Neural progenitor cell (in vitro differentiated cells): ENCODE data around the gene PREX1. TPM values are rescaled to one million over a fixed set of nuclear protein-coding genes. Genes with fewer than 3 reads are reported as not detected.

Source experiments
- DNase-seq: peaks from one replicate; pipeline ENCODE4 v3.0.0-alpha.2; 2016; ENCODE audit warnings: low spot score
- H2AFZ ChIP-seq: fragments of 200-600 bp; sonication (generic); replicated peaks from 2 replicates; pipeline ENCODE4 v1.6.1; 2016; ENCODE audit warnings: antibody characterized with exemption
- H3F3A ChIP-seq: fragments of 200-600 bp; sonication (generic); 2 replicates; pipeline ENCODE4 v1.6.1; 2016; ENCODE audit warnings: antibody characterized with exemption, low read depth
- H3K27ac ChIP-seq: fragments of 200-600 bp; sonication (generic); 2 replicates; pipeline ENCODE4 v1.5.1; 2016; ENCODE audit warnings: mild to moderate bottlenecking
- H3K27me3 ChIP-seq: fragments of 200-600 bp; sonication (generic); 2 replicates; pipeline ENCODE4 v1.6.1; 2016; ENCODE audit warnings: mild to moderate bottlenecking, moderate library complexity
- H3K36me3 ChIP-seq: fragments of 200-600 bp; sonication (generic); 2 replicates; pipeline ENCODE4 v1.5.1; 2016
- H3K4me1 ChIP-seq: fragments of 200-600 bp; sonication (generic); 2 replicates; pipeline ENCODE4 v1.6.1; 2016; ENCODE audit warnings: mixed run types
- H3K4me2 ChIP-seq: fragments of 200-600 bp; sonication (generic); 2 replicates; pipeline ENCODE4 v1.6.1; 2016
- H3K4me3 ChIP-seq: fragments of 200-600 bp; sonication (generic); 2 replicates; pipeline ENCODE4 v1.5.1; 2016
- H3K79me2 ChIP-seq: fragments of 200-600 bp; sonication (generic); 2 replicates; pipeline ENCODE4 v1.6.1; 2016; ENCODE audit warnings: low read depth
- H3K9ac ChIP-seq: fragments of 200-600 bp; sonication (generic); 2 replicates; pipeline ENCODE4 v1.6.1; 2016
- H3K9me3 ChIP-seq: fragments of 200-600 bp; sonication (generic); 2 replicates; pipeline ENCODE4 v1.5.1; 2016; ENCODE audit warnings: low read depth
- H4K20me1 ChIP-seq: fragments of 200-600 bp; sonication (generic); 2 replicates; pipeline ENCODE4 v1.6.1; 2016; ENCODE audit warnings: low read depth
- H3K27ac Mint-ChIP-seq: 3 replicates; pipeline ENCODE4 v1.8.0; 2021; ENCODE audit warnings: mixed read lengths
- H3K27me3 Mint-ChIP-seq: 2 replicates; pipeline ENCODE4 v1.8.0; 2022; ENCODE audit warnings: low read depth, mild to moderate bottlenecking, inconsistent platforms, moderate library complexity, mixed read lengths; ENCODE audit not compliant: insufficient read depth
- H3K36me3 Mint-ChIP-seq: 3 replicates; pipeline ENCODE4 v1.8.0; 2021; ENCODE audit warnings: mixed read lengths
- H3K4me1 Mint-ChIP-seq: 3 replicates; pipeline ENCODE4 v1.8.0; 2021; ENCODE audit warnings: mixed read lengths
- H3K4me3 Mint-ChIP-seq: 3 replicates; pipeline ENCODE4 v1.8.0; 2021; ENCODE audit warnings: mild to moderate bottlenecking, moderate library complexity, mixed read lengths
- H3K9me3 Mint-ChIP-seq: 3 replicates; pipeline ENCODE4 v1.8.0; 2020; ENCODE audit warnings: mixed read lengths
- CTCF ChIP-seq: fragments of 200-600 bp; sonication (generic); IDR thresholded peaks from 2 replicates; pipeline ENCODE4 v1.5.1; 2017; ENCODE audit warnings: antibody characterized with exemption, mild to moderate bottlenecking
- EZH2 ChIP-seq: fragments of 200-600 bp; sonication (generic); IDR thresholded peaks from 2 replicates; pipeline ENCODE4 v1.6.1; 2017; ENCODE audit warnings: antibody characterized with exemption, mild to moderate bottlenecking, moderate library complexity
- EZH2phosphoT487 ChIP-seq: fragments of 200-600 bp; sonication (generic); IDR thresholded peaks from 2 replicates; pipeline ENCODE4 v1.6.1; 2017; ENCODE audit warnings: antibody characterized with exemption
- total RNA-seq: library from RNA; depleted of rRNA; stranded (reverse); fragments of >200 nt; gene quantifications from 2 replicates; pipeline ENCODE4 v1.2.3, GENCODE V29; 2015; ENCODE audit warnings: low replicate concordance

Gene PREX1
- total RNA-seq, 1 donor from 2014 or later: 4.5 TPM

- Mint-ChIP-seq H3K4me3 (no peak overlapping the region), H3K36me3 (peaks cover 38% of the 10 kb centered on the region), H3K9me3 (no peaks in the 10 kb centered on the region), H3K27ac (no peak overlapping the region), H3K27me3 (peaks cover 11% of the 10 kb centered on the region), H3K4me1 (no peaks in the 10 kb centered on the region)
- no peaks in the 10 kb centered on the region for H3K9me3 ChIP-seq
- no peaks in the 10 kb centered on the region for H3K27me3 ChIP-seq
- H3K27ac ChIP-seq: no peak overlapping the region
- DNase-seq: no peak
- no peaks in the 10 kb centered on the region for H4K20me1 ChIP-seq
- H3K79me2 ChIP-seq: no peaks in the 10 kb centered on the region
- no peaks in the 10 kb centered on the region for H3F3A ChIP-seq
- no peak for TF ChIP-seq EZH2phosphoT487
- TF ChIP-seq EZH2: no peak
- no peak for TF ChIP-seq CTCF
- no peaks in the 10 kb centered on the region for H3K4me1 ChIP-seq
- H3K36me3 ChIP-seq: no peaks in the 10 kb centered on the region
- no peak overlapping the region for H3K4me2 ChIP-seq
- no peak overlapping the region for H3K4me3 ChIP-seq
- H2AFZ ChIP-seq: no peak overlapping the region
- no peak overlapping the region for H3K9ac ChIP-seq
Observed at GRCh38 chr20:48651960-48652359, 175.8 kb downstream of the PREX1 start.

- H3K9me3 ChIP-seq: no peaks in the 10 kb centered on the region
- no peaks in the 10 kb centered on the region for H3K9me3 Mint-ChIP-seq
- H3K36me3 ChIP-seq: no peaks in the 10 kb centered on the region
- peaks cover 10% of the 10 kb centered on the region for H3K27me3 Mint-ChIP-seq
- H3K79me2 ChIP-seq: no peaks in the 10 kb centered on the region
- H3K4me3 ChIP-seq: no peak overlapping the region
- DNase-seq: no peak
- no peaks in the 10 kb centered on the region for H3K4me1 Mint-ChIP-seq
- H3F3A ChIP-seq: no peaks in the 10 kb centered on the region
- no peak overlapping the region for H2AFZ ChIP-seq
- H3K27me3 ChIP-seq: no peaks in the 10 kb centered on the region
- no peaks in the 10 kb centered on the region for H3K4me1 ChIP-seq
- H3K4me3 Mint-ChIP-seq: no peak overlapping the region
- H4K20me1 ChIP-seq: no peaks in the 10 kb centered on the region
- H3K27ac Mint-ChIP-seq: no peak overlapping the region
- peaks cover 33% of the 10 kb centered on the region for H3K36me3 Mint-ChIP-seq
- no peak overlapping the region for H3K9ac ChIP-seq
- no peak overlapping the region for H3K27ac ChIP-seq
- no peak overlapping the region for H3K4me2 ChIP-seq
- no peak for TF ChIP-seq EZH2
- TF ChIP-seq CTCF: no peak
- no peak for TF ChIP-seq EZH2phosphoT487
Observed at GRCh38 chr20:48651271-48651670, 176.5 kb downstream of the PREX1 start.

GRCh38 chr20:48649868-48650267 lies 177.9 kb downstream of the PREX1 start:
- Histone ChIP-seq H3K9ac (no peak overlapping the region), H3K27me3 (no peaks in the 10 kb centered on the region), H2AFZ (no peak overlapping the region), H3F3A (no peaks in the 10 kb centered on the region), H3K27ac (no peak overlapping the region), H4K20me1 (no peaks in the 10 kb centered on the region), H3K36me3 (no peaks in the 10 kb centered on the region), H3K79me2 (no peaks in the 10 kb centered on the region), H3K4me3 (no peak overlapping the region), H3K4me1 (no peaks in the 10 kb centered on the region), H3K9me3 (no peaks in the 10 kb centered on the region), H3K4me2 (no peak overlapping the region)
- TF ChIP-seq EZH2: no peak
- Mint-ChIP-seq H3K27ac (no peak overlapping the region), H3K9me3 (no peaks in the 10 kb centered on the region), H3K27me3 (peaks cover 5% of the 10 kb centered on the region), H3K36me3 (peaks cover 40% of the 10 kb centered on the region), H3K4me1 (no peaks in the 10 kb centered on the region), H3K4me3 (no peak overlapping the region)
- DNase-seq: no peak

- no peaks in the 10 kb centered on the region for H3K4me1 Mint-ChIP-seq
Observed at GRCh38 chr20:48649104-48649626, 178.6 kb downstream of the PREX1 start.

More at GRCh38 chr20:48649104-48649626, 178.6 kb downstream of the PREX1 start:
- peaks cover 40% of the 10 kb centered on the region for H3K36me3 Mint-ChIP-seq
- Histone ChIP-seq H3F3A (no peaks in the 10 kb centered on the region), H4K20me1 (no peaks in the 10 kb centered on the region), H3K4me3 (no peak overlapping the region), H3K79me2 (no peaks in the 10 kb centered on the region), H3K4me2 (no peak overlapping the region), H3K9me3 (no peaks in the 10 kb centered on the region), H3K9ac (no peak overlapping the region), H3K36me3 (no peaks in the 10 kb centered on the region), H3K27ac (no peak overlapping the region), H3K27me3 (no peaks in the 10 kb centered on the region), H3K4me1 (no peaks in the 10 kb centered on the region), H2AFZ (no peak overlapping the region)
- no peak overlapping the region for H3K27ac Mint-ChIP-seq
- peaks cover 5% of the 10 kb centered on the region for H3K27me3 Mint-ChIP-seq
- TF ChIP-seq EZH2phosphoT487 (no peak), CTCF (no peak), EZH2 (no peak)
- no peak overlapping the region for H3K4me3 Mint-ChIP-seq
- H3K9me3 Mint-ChIP-seq: no peaks in the 10 kb centered on the region
- no peak for DNase-seq
